Breast epithelium (tissue), 4 donors: ENCODE results near the gene POGLUT2. TPM values are rescaled to one million over a fixed set of nuclear protein-coding genes. Genes with fewer than 3 reads are reported as not detected.

Source experiments
- DNase-seq, 2 donors: peaks; one replicate each; pipeline ENCODE4 v3.0.0-alpha.2; 2019; ENCODE audit warnings: low spot score in 2 of 2
- H3K27ac ChIP-seq, 2 donors: fragments of 200-600 bp; sonication (generic) in 1 of 2; one replicate each; pipeline ENCODE4 v1.5.1; 2016 to 2019; ENCODE audit warnings: mild to moderate bottlenecking in 1 of 2
- H3K27me3 ChIP-seq, 2 donors: fragments of 200-600 bp; sonication (generic) in 1 of 2; one replicate each; pipeline versions ENCODE4 v1.5.1 to v1.6.0; 2017 to 2019; ENCODE audit warnings: control low read depth in 1 of 2, mild to moderate bottlenecking in 1 of 2
- H3K36me3 ChIP-seq: fragments of 200-600 bp; one replicate; pipeline ENCODE4 v1.5.1; 2019
- H3K4me1 ChIP-seq, 2 donors: fragments of 200-600 bp; sonication (generic); one replicate each; pipeline ENCODE4 v1.5.1; 2016 to 2019; ENCODE audit warnings: control low read depth in 1 of 2
- H3K4me3 ChIP-seq, 3 donors: fragments of 200-600 bp; sonication (generic); 1 replicate in 2 of 3; 2 replicates in 1 of 3; pipeline ENCODE4 v1.5.1; 2016 to 2019; ENCODE audit warnings: mild to moderate bottlenecking in 3 of 3, moderate library complexity in 2 of 3
- H3K9me3 ChIP-seq, 2 donors: fragments of 200-600 bp; sonication (generic) in 1 of 2; one replicate each; pipeline ENCODE4 v1.5.1; 2016 to 2019; ENCODE audit warnings: control low read depth in 1 of 2
- CTCF ChIP-seq, 3 donors: fragments of 450-650 bp; IDR thresholded peaks; one replicate each; pipeline ENCODE4 v1.5.1; 2016 to 2017; ENCODE audit warnings: antibody characterized with exemption in 3 of 3, mild to moderate bottlenecking in 3 of 3, moderate library complexity in 3 of 3
- POLR2A ChIP-seq: fragments of 450-650 bp; IDR thresholded peaks from one replicate; pipeline ENCODE4 v1.6.1; 2016; ENCODE audit warnings: antibody characterized with exemption, mild to moderate bottlenecking, moderate library complexity
- POLR2AphosphoS5 ChIP-seq, 3 donors: sonication (generic); formaldehyde crosslinking; IDR thresholded peaks; one replicate each; pipeline ENCODE4 v1.6.1; 2017; ENCODE audit warnings: antibody characterized with exemption in 3 of 3
- intact Hi-C: fragments of 100-400 bp; cut with DNase I; formaldehyde crosslinking; loops from one replicate; pipeline ENCODE4 v1.15.1; 2023; ENCODE audit warnings: low total_unique reads
- total RNA-seq, 3 donors: library from RNA; depleted of rRNA; stranded (reverse); fragments of >200 nt; gene quantifications; one replicate each; pipeline ENCODE4 v1.1.0, GENCODE V29; 2016

POGLUT2 gene
- 1 to 10 TPM; 3.2 to 5.9 (median 5.9) TPM for total RNA-seq

- peak within 1 kb of the TSS; percentile 76 to 84 (median 79) for H3K4me3 ChIP-seq
- H3K27ac ChIP-seq = peak within 1 kb of the TSS; percentile 74 to 78
- intact Hi-C loops = loop anchor here (1.0 kb wide), 1 partner anchor 26 kb away; the partner anchor contains the start of gene TEX30
Observed at GRCh38 chr13:102798581-102799425, at the start of gene POGLUT2, which contains the start of gene BIVM. TSS of gene POGLUT2 (minus strand) at chr13:102798976. CDS start at chr13:102798670, 306 bp downstream. TSS of gene BIVM (plus strand) at chr13:102799119. CDS start at chr13:102807268, 8,149 bp downstream.

GRCh38 chr13:102847272-102848234, 48.8 kb upstream of the POGLUT2 start:
- TF ChIP-seq CTCF (IDR thresholded peaks at IDR 0.05) = peak; percentile 51 to 58 (median 55)
- no peak for TF ChIP-seq POLR2A
- H3K4me1 ChIP-seq = peaks cover 0 to 2% of the 10 kb centered on the region in 2 donors
- H3K4me3 ChIP-seq = peak overlapping the region; percentile 76 to 95 (median 83)
- intact Hi-C loops = loop anchor here (10.0 kb wide), 1 partner anchor 253 kb away; the partner anchor contains the start of gene TPP2
- no peaks in the 10 kb centered on the region for H3K9me3 ChIP-seq
- no peak for DNase-seq
- no peaks in the 10 kb centered on the region for H3K36me3 ChIP-seq
- no peaks in the 10 kb centered on the region for H3K27me3 ChIP-seq
- peak overlapping the region; percentile 72 to 99 for H3K27ac ChIP-seq

More at GRCh38 chr13:102798581-102799425, at the start of gene POGLUT2, which contains the start of gene BIVM:
- H3K36me3 ChIP-seq = no peaks in the 10 kb centered on the region
- TF ChIP-seq POLR2AphosphoS5 (IDR thresholded peaks at IDR 0.05) (peak in 2 of 3 donors; percentile 24 to 31), CTCF (IDR thresholded peaks at IDR 0.05) (no peak)
- no peaks in the 10 kb centered on the region for H3K9me3 ChIP-seq
- DNase-seq = peak; percentile 90 to 92
- H3K4me1 ChIP-seq = peaks cover 0 to 7% of the 10 kb centered on the region in 2 donors
- no peaks in the 10 kb centered on the region for H3K27me3 ChIP-seq

GRCh38 chr13:102846261-102847015, 47.7 kb upstream of the POGLUT2 start:
- Histone ChIP-seq H3K36me3 (no peaks in the 10 kb centered on the region), H3K4me3 (peak overlapping the region; percentile 76 to 95 (median 83)), H3K27ac (peak overlapping the region; percentile 97 to 99), H3K27me3 (no peaks in the 10 kb centered on the region), H3K4me1 (peaks cover 0 to 2% of the 10 kb centered on the region in 2 donors), H3K9me3 (no peaks in the 10 kb centered on the region)
- no peak for TF ChIP-seq CTCF (IDR thresholded peaks at IDR 0.05)
- TF ChIP-seq POLR2AphosphoS5 (IDR thresholded peaks at IDR 0.05) = no peak
- TF ChIP-seq POLR2A = no peak
- no peak for DNase-seq
- intact Hi-C loops = loop anchor here (10.0 kb wide), 1 partner anchor 252 kb away; the partner anchor contains the start of gene TPP2

GRCh38 chr13:102845630-102846260, 47.0 kb upstream of the POGLUT2 start, which contains the start of gene ERCC5:
TSS of gene ERCC5 (plus strand) at chr13:102846032. CDS start at chr13:102846267, 235 bp downstream.
- DNase-seq = peak; percentile 89 to 90
- peak within 1 kb of the TSS; percentile 76 to 95 (median 83) for H3K4me3 ChIP-seq
- peaks cover 0 to 2% of the 10 kb centered on the region in 2 donors for H3K4me1 ChIP-seq
- peak; percentile 61 for TF ChIP-seq POLR2A
- TF ChIP-seq POLR2AphosphoS5 (IDR thresholded peaks at IDR 0.05) = peak; percentile 96 to 98 (median 97)
- TF ChIP-seq CTCF (IDR thresholded peaks at IDR 0.05) = peak in 1 of 3 donors; percentile 8
- peak within 1 kb of the TSS; percentile 97 to 99 for H3K27ac ChIP-seq
- H3K27me3 ChIP-seq = no peaks in the 10 kb centered on the region
- H3K9me3 ChIP-seq = no peaks in the 10 kb centered on the region
- no peaks in the 10 kb centered on the region for H3K36me3 ChIP-seq
- intact Hi-C loops = loop anchor here (10.0 kb wide), 1 partner anchor 251 kb away; the partner anchor contains the start of gene TPP2
